HEK293 (cell line): ENCODE data around the gene RNF212.

Source experiments
- CTCF ChIP-seq: fragments of 450-650 bp; formaldehyde crosslinking; IDR thresholded peaks from 2 replicates; pipeline ENCODE4 v1.5.1; 2016; ENCODE audit warnings: missing biosample characterization, missing genetic modification characterization
- ZBTB26 ChIP-seq: fragments of 450-650 bp; formaldehyde crosslinking; optimal IDR thresholded peaks from 2 replicates; pipeline ENCODE3; 2016; ENCODE audit warnings: missing biosample characterization, mild to moderate bottlenecking, missing genetic modification characterization
- ZNF658 ChIP-seq: fragments of 450-650 bp; formaldehyde crosslinking; IDR thresholded peaks from 2 replicates; pipeline ENCODE4; 2016; ENCODE audit warnings: missing biosample characterization, missing genetic modification characterization

DNA sequence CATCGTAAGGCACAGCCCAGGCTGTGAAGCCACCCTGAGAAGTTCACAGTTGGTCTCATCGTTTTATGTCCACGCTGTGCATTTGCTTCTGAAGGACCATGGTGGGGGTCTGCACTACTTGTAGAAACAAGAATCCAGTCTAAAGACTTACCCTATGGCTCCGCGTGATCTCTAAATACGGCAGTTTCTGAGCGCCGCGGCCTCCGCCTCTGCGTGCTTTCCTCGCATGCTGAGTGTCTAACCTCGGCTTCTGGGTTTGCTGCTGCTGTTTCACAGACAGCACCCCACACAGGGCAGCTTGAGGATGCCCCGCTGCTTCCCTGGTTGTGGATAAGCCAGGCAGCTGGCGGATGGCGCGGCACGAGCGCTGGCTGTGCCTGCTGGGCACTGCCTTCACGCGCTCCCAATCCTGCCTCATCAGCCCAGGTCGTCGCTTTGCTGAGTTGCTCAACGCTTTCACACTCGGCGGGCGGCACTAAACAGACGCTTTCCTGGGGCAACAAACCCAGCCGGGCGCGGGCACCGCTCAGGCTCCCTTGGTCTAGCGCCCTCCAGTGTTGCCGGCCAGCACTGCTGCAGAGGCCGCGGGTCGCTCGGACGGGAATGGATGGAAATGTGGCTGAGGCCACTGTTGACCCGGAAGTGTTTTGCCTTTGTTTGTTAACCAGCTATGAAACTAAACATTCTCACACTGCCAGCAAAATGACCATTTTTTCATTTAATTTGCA, 62.7 kb downstream of the RNF212 start:
- TF ChIP-seq ZBTB26 (tag by site-specific recombination) (no peak), CTCF (no peak), ZNF658 (tag by site-specific recombination) (no peak)
